NCI-H526 treated with DMSO at 0.1 percent for 48 hours (cell line): ENCODE results near the gene PSD.

Source experiments
- DNase-seq: peaks from one replicate; lab custom pipeline; 2025; lab: John Stamatoyannopoulos, UW

Gene PSD

GRCh38 chr10:102404361-102405107 lies 14.1 kb downstream of the PSD start:
- DNase-seq: no peak

DNA sequence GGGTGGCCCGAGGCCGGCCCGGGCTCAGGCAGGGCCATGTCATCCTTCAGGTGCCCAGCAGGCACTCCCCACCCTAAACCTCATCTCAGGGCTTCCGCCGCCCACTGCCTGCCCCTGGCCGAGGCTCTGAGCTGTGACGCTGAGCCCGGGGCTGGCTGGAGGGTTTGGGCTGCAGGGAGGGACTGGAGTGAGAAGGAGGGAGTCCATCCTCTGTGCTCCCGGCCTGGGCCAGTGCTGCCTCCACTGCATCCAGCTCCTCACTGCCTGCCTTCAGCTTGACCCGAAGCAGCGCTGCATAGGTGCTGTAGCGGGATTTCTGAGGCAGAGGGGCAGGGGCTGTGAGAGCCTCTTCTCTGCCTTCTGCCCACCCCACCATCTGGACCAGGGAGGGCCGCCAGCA lies 15.5 kb downstream of the PSD start:
- DNase-seq: no peak

DNA sequence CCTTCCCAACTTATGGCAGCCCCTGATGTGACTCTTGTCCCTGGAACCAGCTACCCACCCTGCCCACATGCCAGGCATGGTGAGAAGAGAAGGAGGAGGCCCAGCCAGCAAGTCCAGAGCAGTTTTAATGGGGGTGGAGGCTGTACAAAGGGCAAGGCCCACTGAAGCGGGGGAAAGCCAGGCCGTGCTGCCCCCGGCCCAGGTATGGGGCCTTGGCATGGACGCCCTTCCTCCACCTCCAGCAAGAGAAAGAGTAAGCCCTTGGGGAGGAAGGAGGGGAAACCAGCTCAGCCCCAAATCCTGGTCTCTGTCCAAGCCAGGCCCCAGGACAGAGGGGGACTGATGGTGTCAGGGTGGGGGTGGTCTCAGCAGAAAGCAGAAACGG lies 16.1 kb downstream of the PSD start:
- no peak for DNase-seq

DNA sequence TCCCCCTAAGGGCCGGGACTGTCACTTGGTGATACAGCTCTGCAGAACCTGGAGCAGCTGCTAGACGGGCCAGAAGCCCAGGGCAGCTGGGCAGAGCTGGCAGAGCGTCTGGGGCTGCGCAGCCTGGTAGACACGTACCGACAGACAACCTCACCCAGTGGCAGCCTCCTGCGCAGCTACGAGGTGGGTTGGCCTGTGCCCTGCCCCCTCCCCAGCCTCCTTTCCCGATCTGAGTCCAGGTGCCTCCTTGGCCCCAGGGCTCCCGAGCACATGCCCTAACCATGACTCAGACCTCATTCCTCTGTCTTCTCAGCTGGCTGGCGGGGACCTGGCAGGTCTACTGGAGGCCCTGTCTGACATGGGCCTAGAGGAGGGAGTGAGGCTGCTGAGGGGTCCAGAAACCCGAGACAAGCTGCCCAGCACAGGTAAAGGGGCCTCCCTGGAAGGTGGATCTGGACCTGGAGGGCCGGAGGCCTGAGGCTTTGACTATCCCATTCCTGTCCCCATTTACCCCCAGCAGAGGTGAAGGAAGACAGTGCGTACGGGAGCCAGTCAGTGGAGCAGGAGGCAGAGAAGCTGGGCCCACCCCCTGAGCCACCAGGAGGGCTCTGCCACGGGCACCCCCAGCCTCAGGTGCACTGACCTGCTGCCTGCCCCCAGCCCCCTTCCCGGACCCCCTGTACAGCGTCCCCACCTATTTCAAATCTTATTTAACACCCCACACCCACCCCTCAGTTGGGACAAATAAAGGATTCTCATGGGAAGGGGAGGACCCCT lies 16.7 kb downstream of the PSD start:
- DNase-seq: no peak

- DNase-seq: no peak
These were observed 17.3 kb downstream of the PSD start for GRCh38 chr10:102401342-102401654.

GRCh38 chr10:102400598-102401341 lies 17.8 kb downstream of the PSD start:
- DNase-seq: no peak

GRCh38 chr10:102400076-102400475 lies 18.5 kb downstream of the PSD start:
- no peak for DNase-seq

- DNase-seq: peak; percentile 75
These were observed 19.2 kb downstream of the PSD start for GRCh38 chr10:102399217-102400021.

DNA sequence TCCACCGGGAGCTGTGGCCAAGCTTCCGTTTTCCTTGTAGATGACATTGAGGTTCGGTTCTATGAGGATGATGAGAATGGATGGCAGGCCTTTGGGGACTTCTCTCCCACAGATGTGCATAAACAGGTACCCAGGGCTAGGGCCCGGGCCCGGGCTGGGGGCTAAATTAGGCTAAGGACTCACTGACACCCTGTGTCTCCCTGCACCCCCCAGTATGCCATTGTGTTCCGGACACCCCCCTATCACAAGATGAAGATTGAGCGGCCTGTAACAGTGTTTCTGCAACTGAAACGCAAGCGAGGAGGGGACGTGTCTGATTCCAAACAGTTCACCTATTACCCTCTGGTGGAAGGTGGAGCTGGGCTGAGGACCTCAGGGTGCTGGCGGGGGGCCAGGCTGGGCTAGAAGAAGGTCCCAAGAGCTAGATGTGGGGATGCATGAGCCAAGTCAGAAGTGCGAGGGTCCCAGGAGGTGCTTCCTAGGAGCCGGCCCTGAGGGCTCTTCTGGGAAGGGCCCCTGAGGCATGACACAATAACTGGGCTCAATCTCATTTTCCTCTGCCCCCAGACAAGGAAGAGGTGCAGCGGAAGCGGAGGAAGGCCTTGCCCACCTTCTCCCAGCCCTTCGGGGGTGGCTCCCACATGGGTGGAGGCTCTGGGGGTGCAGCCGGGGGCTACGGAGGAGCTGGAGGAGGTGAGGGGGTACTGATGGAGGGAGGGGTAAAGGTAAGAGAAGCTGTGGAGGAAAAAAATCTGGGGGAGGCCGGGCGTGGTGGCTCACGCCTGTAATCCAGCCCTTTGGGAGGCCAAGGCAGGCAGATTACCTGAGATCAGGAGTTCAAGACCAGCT lies 20.2 kb downstream of the PSD start:
- DNase-seq: no peak

DNA sequence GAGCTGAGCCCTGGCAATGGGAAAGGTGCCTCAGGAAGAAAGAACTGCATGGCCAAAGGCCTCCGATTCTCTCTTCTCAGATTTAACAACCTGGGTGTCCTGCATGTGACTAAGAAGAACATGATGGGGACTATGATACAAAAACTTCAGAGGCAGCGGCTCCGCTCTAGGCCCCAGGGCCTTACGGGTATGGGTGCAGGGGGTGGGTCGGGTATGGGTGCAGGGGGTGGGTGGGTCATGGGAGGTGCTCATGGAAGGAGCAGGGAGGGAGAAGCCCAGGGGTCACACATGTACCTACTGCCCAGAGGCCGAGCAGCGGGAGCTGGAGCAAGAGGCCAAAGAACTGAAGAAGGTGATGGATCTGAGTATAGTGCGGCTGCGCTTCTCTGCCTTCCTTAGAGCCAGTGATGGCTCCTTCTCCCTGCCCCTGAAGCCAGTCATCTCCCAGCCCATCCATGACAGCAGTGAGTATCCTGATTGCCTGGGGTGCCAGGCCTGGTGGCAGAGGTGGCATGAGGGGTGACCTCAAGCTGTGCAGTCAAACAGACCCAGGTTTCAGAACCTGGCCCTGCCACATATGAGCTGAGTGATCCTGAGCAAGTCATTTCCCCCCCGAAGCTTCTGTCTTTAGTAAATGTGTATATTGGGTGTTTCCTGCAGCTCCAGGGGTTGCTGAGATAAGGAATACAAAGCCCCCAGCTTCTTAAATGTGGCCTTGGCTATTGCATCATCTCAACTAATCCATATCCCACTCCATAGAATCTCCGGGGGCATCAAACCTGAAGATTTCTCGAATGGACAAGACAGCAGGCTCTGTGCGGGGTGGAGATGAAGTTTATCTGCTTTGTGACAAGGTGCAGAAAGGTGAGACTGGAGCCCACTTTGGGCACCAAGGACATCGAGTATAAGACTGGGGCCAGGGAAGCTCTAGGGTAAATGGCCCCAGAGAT lies 21.1 kb downstream of the PSD start:
- DNase-seq: no peak

GRCh38 chr10:102396730-102397151 lies 21.8 kb downstream of the PSD start:
- DNase-seq: no peak

GRCh38 chr10:102396317-102396650 lies 22.3 kb downstream of the PSD start:
- no peak for DNase-seq

DNA sequence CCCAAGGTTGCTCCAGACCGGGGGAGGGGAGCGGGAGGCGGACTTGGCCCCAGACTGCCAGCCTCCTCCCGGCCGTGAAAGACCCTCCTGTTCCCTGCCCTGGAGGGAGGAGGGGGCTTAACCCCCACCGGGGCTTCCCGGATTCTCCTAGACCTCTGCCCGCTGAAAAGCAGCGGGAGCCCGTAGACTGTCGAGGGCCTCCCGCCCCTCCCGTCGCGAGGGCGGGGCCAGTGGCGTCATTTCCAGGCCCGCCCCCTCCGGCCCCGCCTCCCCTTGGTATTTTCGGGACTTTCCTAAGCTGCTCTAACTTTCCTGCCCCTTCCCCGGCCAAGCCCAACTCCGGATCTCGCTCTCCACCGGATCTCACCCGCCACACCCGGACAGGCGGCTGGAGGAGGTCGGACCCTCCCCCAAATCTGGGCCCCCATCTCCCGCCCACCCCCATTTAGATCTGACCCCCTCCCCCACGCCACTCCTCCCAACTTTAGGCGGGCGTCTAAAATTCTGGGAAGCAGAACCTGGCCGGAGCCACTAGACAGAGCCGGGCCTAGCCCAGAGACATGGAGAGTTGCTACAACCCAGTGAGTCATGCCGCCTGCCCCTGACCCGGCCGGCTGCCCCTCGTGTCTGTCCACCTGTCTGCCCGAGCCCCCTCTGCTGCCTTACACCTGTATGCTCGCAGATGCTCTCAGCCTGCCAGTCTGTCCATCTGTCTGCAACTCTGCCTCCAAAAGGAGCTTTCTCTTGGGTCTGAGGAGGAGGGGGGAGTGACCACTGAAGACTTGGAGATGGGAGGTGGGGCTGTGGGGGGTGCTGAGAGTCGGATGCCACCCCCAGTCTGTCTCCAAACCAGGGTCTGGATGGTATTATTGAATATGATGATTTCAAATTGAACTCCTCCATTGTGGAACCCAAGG lies 22.9 kb downstream of the PSD start, which contains the start of gene NFKB2:
Gene NFKB2 (plus strand): TSS at position 306 of the 917 bp plus-strand sequence. CDS start 255 bp downstream, at position 561.
- no peak for DNase-seq

GRCh38 chr10:102394801-102395399 lies 23.7 kb downstream of the PSD start:
- no peak for DNase-seq

DNA sequence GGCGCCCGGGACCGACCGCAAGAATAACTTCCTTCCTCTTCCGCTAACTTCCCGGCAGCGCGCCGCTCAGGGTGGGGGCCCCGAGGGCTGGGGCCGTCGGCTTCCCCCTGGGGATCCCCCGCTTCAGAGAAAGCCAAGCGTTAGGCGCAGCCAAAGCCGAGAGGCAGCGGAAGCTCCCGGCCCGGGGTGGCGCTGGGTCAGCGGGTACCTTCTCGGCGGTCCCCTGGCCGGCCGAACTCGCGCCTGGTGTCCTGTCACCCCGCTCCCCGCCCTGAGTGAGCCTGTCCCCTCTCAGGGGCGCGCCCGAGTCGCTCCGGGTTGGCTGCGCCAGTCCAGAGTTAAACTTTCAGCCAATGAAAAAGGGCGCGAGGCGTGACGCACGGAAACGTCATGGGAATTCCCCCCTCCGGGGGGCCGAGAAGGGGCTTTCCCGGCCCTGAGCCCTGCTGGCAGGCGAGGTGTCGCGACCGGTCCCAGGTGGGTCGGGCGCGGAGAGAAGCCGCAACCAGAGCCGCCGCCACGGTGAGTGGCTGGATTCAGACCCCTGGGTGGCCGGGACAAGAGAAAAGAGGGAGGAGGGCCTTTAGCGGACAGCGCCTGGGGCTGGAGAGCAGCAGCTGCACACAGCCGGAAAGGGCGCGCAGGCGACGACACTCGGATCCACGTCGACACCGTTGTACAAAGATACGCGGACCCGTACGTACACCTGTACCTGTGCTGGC lies 24.3 kb downstream of the PSD start:
- peak; percentile 55 for DNase-seq

- DNase-seq: no peak
These were observed 25.0 kb downstream of the PSD start for GRCh38 chr10:102393411-102394078.

- no peak for DNase-seq
These were observed 26.3 kb downstream of the PSD start for GRCh38 chr10:102392306-102392705.
